Measurements from ENCODE around the gene STK32A.

- TF ChIP-seq, protein P1, sequence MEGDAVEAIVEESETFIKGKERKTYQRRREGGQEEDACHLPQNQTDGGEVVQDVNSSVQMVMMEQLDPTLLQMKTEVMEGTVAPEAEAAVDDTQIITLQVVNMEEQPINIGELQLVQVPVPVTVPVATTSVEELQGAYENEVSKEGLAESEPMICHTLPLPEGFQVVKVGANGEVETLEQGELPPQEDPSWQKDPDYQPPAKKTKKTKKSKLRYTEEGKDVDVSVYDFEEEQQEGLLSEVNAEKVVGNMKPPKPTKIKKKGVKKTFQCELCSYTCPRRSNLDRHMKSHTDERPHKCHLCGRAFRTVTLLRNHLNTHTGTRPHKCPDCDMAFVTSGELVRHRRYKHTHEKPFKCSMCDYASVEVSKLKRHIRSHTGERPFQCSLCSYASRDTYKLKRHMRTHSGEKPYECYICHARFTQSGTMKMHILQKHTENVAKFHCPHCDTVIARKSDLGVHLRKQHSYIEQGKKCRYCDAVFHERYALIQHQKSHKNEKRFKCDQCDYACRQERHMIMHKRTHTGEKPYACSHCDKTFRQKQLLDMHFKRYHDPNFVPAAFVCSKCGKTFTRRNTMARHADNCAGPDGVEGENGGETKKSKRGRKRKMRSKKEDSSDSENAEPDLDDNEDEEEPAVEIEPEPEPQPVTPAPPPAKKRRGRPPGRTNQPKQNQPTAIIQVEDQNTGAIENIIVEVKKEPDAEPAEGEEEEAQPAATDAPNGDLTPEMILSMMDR (IDR thresholded peaks at IDR 0.05), result no peak
- TF ChIP-seq POLR2A (IDR thresholded peaks at IDR 0.05), result no peak
Observed at GRCh38 chr5:147226512-147226911, 8.3 kb upstream of the STK32A start.

Data from heart left ventricle (tissue), 13 donors.